HG02870 (cell line): Measurements from ENCODE around the gene BDH1.

Source experiments
- ATAC-seq: cut with Tn5 transposase; IDR thresholded peaks from one replicate; pipeline ENCODE4 v1.9.1; 2021; ENCODE audit warnings: mild to moderate bottlenecking, moderate library complexity; ENCODE audit not compliant: unreplicated experiment

BDH1 gene

GRCh38 chr3:197507541-197507940 lies 48.2 kb downstream of the BDH1 start:
- no peak for ATAC-seq

- ATAC-seq = no peak
These were observed 48.7 kb downstream of the BDH1 start for GRCh38 chr3:197507081-197507480.

GRCh38 chr3:197505796-197506548 lies 49.8 kb downstream of the BDH1 start:
- no peak for ATAC-seq

GRCh38 chr3:197504641-197505121 lies 51.1 kb downstream of the BDH1 start:
- no peak for ATAC-seq

GRCh38 chr3:197504229-197504628 lies 51.5 kb downstream of the BDH1 start:
- no peak for ATAC-seq

- ATAC-seq = no peak
These were observed 52.1 kb downstream of the BDH1 start for GRCh38 chr3:197503652-197504051.

GRCh38 chr3:197501879-197502620 lies 53.7 kb downstream of the BDH1 start:
- no peak for ATAC-seq

- ATAC-seq = no peak
These were observed 54.3 kb downstream of the BDH1 start for GRCh38 chr3:197501496-197501878.

- ATAC-seq = no peak
These were observed 55.0 kb downstream of the BDH1 start for GRCh38 chr3:197500812-197501211.

- ATAC-seq = no peak
These were observed 56.3 kb downstream of the BDH1 start for GRCh38 chr3:197499427-197499826.

- ATAC-seq = no peak
These were observed 57.1 kb downstream of the BDH1 start for GRCh38 chr3:197498499-197499241.

- ATAC-seq = no peak
These were observed 59.0 kb downstream of the BDH1 start for GRCh38 chr3:197496746-197497125.

- ATAC-seq = no peak
These were observed 59.6 kb downstream of the BDH1 start for GRCh38 chr3:197495999-197496745.

- ATAC-seq = no peak
These were observed 60.3 kb downstream of the BDH1 start for GRCh38 chr3:197495499-197495898.

GRCh38 chr3:197495059-197495455 lies 60.7 kb downstream of the BDH1 start:
- no peak for ATAC-seq

- no peak for ATAC-seq
These were observed 61.3 kb downstream of the BDH1 start for GRCh38 chr3:197494366-197495058.

GRCh38 chr3:197493049-197493448 lies 62.7 kb downstream of the BDH1 start:
- no peak for ATAC-seq

GRCh38 chr3:197491923-197492664 lies 63.7 kb downstream of the BDH1 start:
- ATAC-seq = no peak

- no peak for ATAC-seq
These were observed 64.3 kb downstream of the BDH1 start for GRCh38 chr3:197491478-197491877.
